OCI-LY7 (cell line): ENCODE results near the gene SLC1A7.

Experiments used
- CTCF ChIP-seq: fragments of 200-600 bp; sonication (generic); conservative IDR thresholded peaks from 2 replicates; pipeline ENCODE4 v1.5.1; 2014; ENCODE audit warnings: mild to moderate bottlenecking, antibody characterized with exemption, low read length, moderate library complexity, mixed read lengths
- EZH2phosphoT487 ChIP-seq: fragments of 200-600 bp; sonication (generic); IDR thresholded peaks from 2 replicates; pipeline ENCODE4 v1.6.1; 2018; ENCODE audit warnings: low read depth, borderline replicate concordance, mild to moderate bottlenecking, mixed run types, antibody characterized with exemption, low read length, moderate library complexity, mixed read lengths

GRCh38 chr1:53144201-53144600 lies 1.8 kb upstream of the SLC1A7 start:
- TF ChIP-seq CTCF, result no peak
- TF ChIP-seq EZH2phosphoT487, result no peak
